SH-SY5Y (cell line): ENCODE measurements around the gene TNNI2.

Source experiments
- GATA2 ChIP-seq: IDR thresholded peaks from 2 replicates; pipeline ENCODE4 v1.6.1; 2011; ENCODE audit warnings: mild to moderate bottlenecking, low read depth, low read length
- GATA3 ChIP-seq: IDR thresholded peaks from 2 replicates; pipeline ENCODE4 v1.6.1; 2011; ENCODE audit warnings: low read depth, mild to moderate bottlenecking, low read length, moderate library complexity

- TF ChIP-seq GATA2 (no peak), GATA3 (no peak)
Measured at GRCh38 chr11:1889941-1890855, 51.4 kb downstream of the TNNI2 start.
